Gastroesophageal sphincter (tissue), 3 donors: ENCODE measurements around the gene CRACR2A.

Experiments
- EP300 ChIP-seq: sonication (generic); formaldehyde crosslinking; IDR thresholded peaks from one replicate; pipeline ENCODE4 v1.6.1; 2017; ENCODE audit warnings: antibody characterized with exemption, mild to moderate bottlenecking
- POLR2A ChIP-seq, 2 donors: fragments of 450-650 bp; IDR thresholded peaks; one replicate each; pipeline ENCODE4 v1.6.1; 2017; ENCODE audit warnings: antibody characterized with exemption in 2 of 2, mild to moderate bottlenecking in 2 of 2, moderate library complexity in 1 of 2
- POLR2AphosphoS5 ChIP-seq: sonication (generic); formaldehyde crosslinking; IDR thresholded peaks from one replicate; pipeline ENCODE4 v1.6.1; 2017; ENCODE audit warnings: antibody characterized with exemption
- TF ChIP-seq, protein P1 (sequence below), 4 experiments: fragments of 200-600 bp in 2 of 4; fragments of 450-650 bp in 2 of 4; sonication (generic) in 1 of 4; IDR thresholded peaks; one replicate each; pipeline ENCODE4 v1.5.1; 2017 to 2019; ENCODE audit warnings: antibody characterized with exemption in 4 of 4, mild to moderate bottlenecking in 2 of 4, moderate library complexity in 2 of 4

DNA sequence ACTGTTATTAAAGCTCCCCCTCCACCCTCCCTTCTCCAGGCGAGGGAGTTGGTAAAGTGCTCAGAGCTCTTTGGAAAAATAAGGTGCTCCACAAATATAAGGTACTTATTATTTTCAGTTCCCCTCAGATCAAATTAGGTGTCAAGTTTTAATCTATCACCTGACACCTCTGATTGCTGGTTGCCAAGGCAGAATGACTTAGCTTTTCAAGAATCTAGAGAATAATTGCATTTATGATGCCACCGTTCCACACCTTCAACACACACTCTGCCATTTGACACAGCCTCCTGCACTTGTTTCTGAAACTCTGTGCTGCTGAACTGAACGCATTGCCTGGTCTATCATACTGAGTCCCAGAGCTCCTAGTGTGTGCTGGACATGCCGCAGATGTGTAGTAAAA lies 128.6 kb downstream of the CRACR2A start:
- TF ChIP-seq, protein P1, sequence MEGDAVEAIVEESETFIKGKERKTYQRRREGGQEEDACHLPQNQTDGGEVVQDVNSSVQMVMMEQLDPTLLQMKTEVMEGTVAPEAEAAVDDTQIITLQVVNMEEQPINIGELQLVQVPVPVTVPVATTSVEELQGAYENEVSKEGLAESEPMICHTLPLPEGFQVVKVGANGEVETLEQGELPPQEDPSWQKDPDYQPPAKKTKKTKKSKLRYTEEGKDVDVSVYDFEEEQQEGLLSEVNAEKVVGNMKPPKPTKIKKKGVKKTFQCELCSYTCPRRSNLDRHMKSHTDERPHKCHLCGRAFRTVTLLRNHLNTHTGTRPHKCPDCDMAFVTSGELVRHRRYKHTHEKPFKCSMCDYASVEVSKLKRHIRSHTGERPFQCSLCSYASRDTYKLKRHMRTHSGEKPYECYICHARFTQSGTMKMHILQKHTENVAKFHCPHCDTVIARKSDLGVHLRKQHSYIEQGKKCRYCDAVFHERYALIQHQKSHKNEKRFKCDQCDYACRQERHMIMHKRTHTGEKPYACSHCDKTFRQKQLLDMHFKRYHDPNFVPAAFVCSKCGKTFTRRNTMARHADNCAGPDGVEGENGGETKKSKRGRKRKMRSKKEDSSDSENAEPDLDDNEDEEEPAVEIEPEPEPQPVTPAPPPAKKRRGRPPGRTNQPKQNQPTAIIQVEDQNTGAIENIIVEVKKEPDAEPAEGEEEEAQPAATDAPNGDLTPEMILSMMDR (IDR thresholded peaks at IDR 0.05): no peak
- no peak for TF ChIP-seq POLR2A (IDR thresholded peaks at IDR 0.05)
- no peak for TF ChIP-seq EP300
- TF ChIP-seq POLR2AphosphoS5: no peak
